ENCODE data around the gene ANOS1.

ANOS1 gene

GRCh38 chrX:8717354-8717753 is 14.6 kb downstream of the ANOS1 start:
- FAIRE-seq, result no peak

- FAIRE-seq, result no peak
These were observed 17.8 kb downstream of the ANOS1 start for GRCh38 chrX:8714164-8714563.

GRCh38 chrX:8711401-8711800 is 20.5 kb downstream of the ANOS1 start:
- FAIRE-seq, result no peak

GRCh38 chrX:8704184-8704583 is 27.8 kb downstream of the ANOS1 start:
- no peak for FAIRE-seq

- FAIRE-seq, result no peak
These were observed 39.1 kb downstream of the ANOS1 start for GRCh38 chrX:8692871-8693270.

GRCh38 chrX:8689473-8689872 is 42.5 kb downstream of the ANOS1 start:
- no peak for FAIRE-seq

- FAIRE-seq, result no peak
These were observed 43.2 kb downstream of the ANOS1 start for GRCh38 chrX:8688776-8689175.

GRCh38 chrX:8684201-8684965 is 47.6 kb downstream of the ANOS1 start:
- FAIRE-seq, result no peak

GRCh38 chrX:8683687-8684086 is 48.2 kb downstream of the ANOS1 start:
- FAIRE-seq, result no peak

- no peak for FAIRE-seq
These were observed 52.4 kb downstream of the ANOS1 start for GRCh38 chrX:8679550-8679949.

GRCh38 chrX:8675006-8675630 is 56.8 kb downstream of the ANOS1 start:
- no peak for FAIRE-seq

- FAIRE-seq, result no peak
These were observed 58.7 kb downstream of the ANOS1 start for GRCh38 chrX:8673201-8673600.

- FAIRE-seq, result no peak
These were observed 59.8 kb downstream of the ANOS1 start for GRCh38 chrX:8672176-8672575.

GRCh38 chrX:8668813-8669212 is 63.1 kb downstream of the ANOS1 start:
- FAIRE-seq, result no peak

GRCh38 chrX:8663325-8663724 is 68.6 kb downstream of the ANOS1 start:
- no peak for FAIRE-seq

GRCh38 chrX:8657883-8658282 is 74.1 kb downstream of the ANOS1 start:
- no peak for FAIRE-seq

- no peak for FAIRE-seq
These were observed 78.0 kb downstream of the ANOS1 start for GRCh38 chrX:8653956-8654355.

- FAIRE-seq, result no peak
These were observed 82.0 kb downstream of the ANOS1 start for GRCh38 chrX:8649969-8650368.

- FAIRE-seq, result no peak
These were observed 84.8 kb downstream of the ANOS1 start for GRCh38 chrX:8647176-8647575.

- FAIRE-seq, result no peak
These were observed 91.9 kb downstream of the ANOS1 start for GRCh38 chrX:8639949-8640475.

GRCh38 chrX:8636497-8636896 is 95.4 kb downstream of the ANOS1 start:
- FAIRE-seq, result no peak

- FAIRE-seq, result no peak
These were observed 96.1 kb downstream of the ANOS1 start for GRCh38 chrX:8635812-8636211.

- FAIRE-seq, result no peak
These were observed 99.0 kb downstream of the ANOS1 start for GRCh38 chrX:8632924-8633323.

- no peak for FAIRE-seq
These were observed 102.1 kb downstream of the ANOS1 start for GRCh38 chrX:8629871-8630270.

- no peak for FAIRE-seq
These were observed 104.1 kb downstream of the ANOS1 start for GRCh38 chrX:8627796-8628195.
